Fibroblast of the aortic adventitia (primary cell): ENCODE data around the gene RRP15. TPM values are rescaled to one million over a fixed set of nuclear protein-coding genes. Genes with fewer than 3 reads are reported as not detected.
A peak's percentile ranks its signal among the peaks of the same experiment; 100 is the strongest.

Experiments used
- DNase-seq: peaks from one replicate; pipeline ENCODE4 v3.0.0-alpha.2; 2010; ENCODE audit warnings: low read depth
- H3K4me3 ChIP-seq: 2 replicates; pipeline ENCODE4 v1.5.1; 2011; ENCODE audit warnings: low read depth, mild to moderate bottlenecking, control low read depth, low read length, moderate library complexity
- total RNA-seq: library from RNA; depleted of rRNA; stranded (reverse); fragments of >200 nt; gene quantifications from 2 replicates; pipeline ENCODE4 v1.2.3, GENCODE V29; 2012; ENCODE audit warnings: low replicate concordance
- TF ChIP-seq, protein P1 (sequence below): IDR thresholded peaks from 2 replicates; pipeline ENCODE4 v1.5.1; 2011; ENCODE audit warnings: mild to moderate bottlenecking, low read length, control low read depth, inconsistent platforms; ENCODE audit not compliant: insufficient read depth

Gene RRP15
- total RNA-seq, 1 donor, result 10.0 TPM

DNA sequence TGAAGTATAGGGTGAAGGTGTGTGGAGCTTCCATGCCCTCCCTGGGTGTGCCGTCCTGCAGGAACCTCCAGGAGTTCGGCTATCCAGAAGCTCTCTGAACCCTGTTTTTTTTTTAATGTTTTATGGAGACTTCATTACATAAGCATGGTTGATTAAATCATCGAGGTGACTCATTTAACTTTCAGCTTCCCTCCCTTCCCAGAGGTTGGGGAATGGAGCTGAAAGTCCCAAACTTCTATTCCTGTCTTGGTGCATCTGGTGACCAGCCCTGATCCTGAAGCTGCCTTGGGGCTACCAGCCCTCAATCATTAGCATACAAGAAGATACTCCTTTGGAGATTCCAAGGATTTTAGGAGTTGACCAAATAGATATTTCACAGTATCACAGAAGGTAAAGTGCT lies 9.5 kb downstream of the RRP15 start:
- H3K4me3 ChIP-seq, result no peak overlapping the region
- TF ChIP-seq, protein P1, sequence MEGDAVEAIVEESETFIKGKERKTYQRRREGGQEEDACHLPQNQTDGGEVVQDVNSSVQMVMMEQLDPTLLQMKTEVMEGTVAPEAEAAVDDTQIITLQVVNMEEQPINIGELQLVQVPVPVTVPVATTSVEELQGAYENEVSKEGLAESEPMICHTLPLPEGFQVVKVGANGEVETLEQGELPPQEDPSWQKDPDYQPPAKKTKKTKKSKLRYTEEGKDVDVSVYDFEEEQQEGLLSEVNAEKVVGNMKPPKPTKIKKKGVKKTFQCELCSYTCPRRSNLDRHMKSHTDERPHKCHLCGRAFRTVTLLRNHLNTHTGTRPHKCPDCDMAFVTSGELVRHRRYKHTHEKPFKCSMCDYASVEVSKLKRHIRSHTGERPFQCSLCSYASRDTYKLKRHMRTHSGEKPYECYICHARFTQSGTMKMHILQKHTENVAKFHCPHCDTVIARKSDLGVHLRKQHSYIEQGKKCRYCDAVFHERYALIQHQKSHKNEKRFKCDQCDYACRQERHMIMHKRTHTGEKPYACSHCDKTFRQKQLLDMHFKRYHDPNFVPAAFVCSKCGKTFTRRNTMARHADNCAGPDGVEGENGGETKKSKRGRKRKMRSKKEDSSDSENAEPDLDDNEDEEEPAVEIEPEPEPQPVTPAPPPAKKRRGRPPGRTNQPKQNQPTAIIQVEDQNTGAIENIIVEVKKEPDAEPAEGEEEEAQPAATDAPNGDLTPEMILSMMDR, result no peak
- peak; percentile 19 for DNase-seq

DNA sequence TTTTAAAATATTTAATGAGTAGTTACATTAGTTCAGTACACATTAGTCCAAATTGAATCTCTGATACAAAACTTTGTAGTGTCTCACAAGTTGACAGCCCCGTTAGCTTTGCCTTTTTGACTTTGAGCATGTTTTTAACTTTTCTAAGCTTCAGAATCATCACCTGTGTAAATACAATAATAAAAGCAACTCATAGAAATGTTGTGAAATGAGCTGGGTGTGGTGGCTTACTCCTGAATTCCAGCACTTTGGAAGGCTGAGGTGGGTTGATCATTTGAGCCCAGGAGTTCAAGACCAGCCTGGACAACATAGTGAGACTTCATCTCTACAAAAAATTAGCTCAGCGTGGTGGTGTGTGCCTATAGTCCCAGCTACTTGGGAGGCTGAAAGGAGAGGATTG lies 11.1 kb downstream of the RRP15 start:
- TF ChIP-seq, protein P1, result no peak
- no peak for DNase-seq
- no peak overlapping the region for H3K4me3 ChIP-seq

DNA sequence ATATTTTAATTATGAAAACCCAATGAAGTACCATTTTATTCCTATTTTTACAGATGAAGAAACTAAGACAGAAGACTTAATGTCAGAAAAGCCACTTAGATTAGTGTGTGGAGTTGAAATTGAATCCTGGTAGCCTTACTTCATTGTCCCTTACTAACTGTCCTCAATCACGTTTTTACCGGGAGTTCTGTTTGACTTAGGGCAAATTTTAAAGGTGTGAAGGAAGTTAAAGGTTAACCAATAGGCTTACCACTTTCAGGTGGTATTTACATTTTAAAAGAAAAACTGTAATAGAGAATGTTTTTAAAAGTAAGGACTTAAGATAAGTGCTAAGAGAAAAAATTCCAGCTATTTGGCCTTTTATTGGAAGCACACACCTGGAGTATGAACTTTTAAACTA lies 12.4 kb downstream of the RRP15 start:
- no peak overlapping the region for H3K4me3 ChIP-seq
- TF ChIP-seq, protein P1, result no peak
- no peak for DNase-seq

- TF ChIP-seq, protein P1, result no peak
- H3K4me3 ChIP-seq, result no peak overlapping the region
- peak; percentile 55 for DNase-seq
These were observed 12.8 kb downstream of the RRP15 start for GRCh38 chr1:218297867-218298266.

DNA sequence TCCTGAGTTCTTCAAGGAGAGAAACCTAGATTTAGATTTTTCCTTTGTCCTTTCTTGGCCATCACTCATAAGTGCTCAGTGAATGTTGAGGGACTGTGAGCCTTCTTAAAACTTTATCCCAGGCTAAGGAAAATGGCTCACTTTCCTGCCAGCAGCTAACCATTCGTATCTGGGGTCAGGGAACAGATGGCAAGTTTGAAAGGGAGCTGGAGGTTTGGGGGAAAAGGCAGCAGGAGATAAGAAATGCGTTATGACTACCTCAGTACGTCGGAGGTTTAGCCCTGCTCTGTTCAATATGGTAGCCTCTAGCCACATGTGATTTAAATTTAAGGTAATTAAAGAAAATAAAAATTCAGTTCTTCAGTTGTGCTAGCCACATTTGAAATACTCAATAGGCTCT lies 13.3 kb downstream of the RRP15 start:
- no peak for DNase-seq
- no peak overlapping the region for H3K4me3 ChIP-seq
- TF ChIP-seq, protein P1, result no peak

- no peak overlapping the region for H3K4me3 ChIP-seq
- peak; percentile 85 for DNase-seq
- TF ChIP-seq, protein P1, result peak; percentile 64
These were observed 14.3 kb downstream of the RRP15 start for GRCh38 chr1:218299416-218299815.

DNA sequence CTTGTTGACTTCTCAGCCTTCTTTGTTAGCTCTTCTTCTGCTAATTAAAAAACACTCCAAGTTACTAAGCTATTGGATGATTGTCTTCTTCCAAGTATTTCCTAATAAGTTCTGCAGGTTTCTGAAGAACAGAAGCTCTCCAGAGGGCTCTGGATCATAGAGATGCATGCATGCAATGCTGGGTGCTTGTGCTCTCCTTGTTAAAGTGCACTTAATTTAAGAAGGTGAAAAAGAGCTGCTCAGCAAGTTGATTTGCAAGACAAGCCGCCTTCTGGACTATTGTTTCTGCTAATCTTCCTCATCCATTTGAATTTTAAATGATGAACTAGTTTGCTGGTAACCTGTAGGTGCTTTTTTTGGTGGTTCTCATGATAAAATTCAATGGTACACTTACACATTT lies 16.1 kb downstream of the RRP15 start:
- TF ChIP-seq, protein P1, result no peak
- H3K4me3 ChIP-seq, result no peak overlapping the region
- DNase-seq, result no peak
